Ovary (tissue), 9 donors: ENCODE measurements around the gene UNC93A. TPM values are rescaled to one million over a fixed set of nuclear protein-coding genes. Genes with fewer than 3 reads are reported as not detected.
"Not testable (repeated sequence)": the region's sequence is repeated elsewhere in the genome, so short reads cannot be mapped to it uniquely, and the experiment has no call there.

Source experiments
- DNase-seq, 5 donors: peaks; one replicate each; pipeline ENCODE4 v3.0.0-alpha.2; 2019 to 2020
- H3K27ac ChIP-seq, 2 donors: fragments of 200-600 bp; one replicate each; pipeline versions ENCODE4 v1.5.1 to v1.8.0; 2019 to 2022
- H3K27me3 ChIP-seq: fragments of 200-600 bp; one replicate; pipeline ENCODE4 v1.8.0; 2022
- H3K36me3 ChIP-seq: fragments of 200-600 bp; sonication (generic); one replicate; pipeline ENCODE4 v1.5.1; 2019
- H3K4me1 ChIP-seq: one replicate; pipeline ENCODE4 v1.8.1; 2013; ENCODE audit warnings: mild to moderate bottlenecking, moderate library complexity; ENCODE audit not compliant: insufficient read depth
- H3K4me3 ChIP-seq: fragments of 200-600 bp; sonication (generic); one replicate; pipeline ENCODE4 v1.5.1; 2017
- H3K9me3 ChIP-seq, 2 donors: fragments of 200-600 bp in 1 of 2; sonication (generic) in 1 of 2; one replicate each; pipeline versions ENCODE4 v1.5.1 to v1.8.1; 2013 to 2019; ENCODE audit warnings: mild to moderate bottlenecking in 1 of 2, moderate library complexity in 1 of 2
- CTCF ChIP-seq, 3 donors: fragments of 450-650 bp in 2 of 3; fragments of 200-600 bp in 1 of 3; IDR thresholded peaks; one replicate each; pipeline versions ENCODE4 v1.5.1 to v1.8.0; 2016 to 2022; ENCODE audit warnings: antibody characterized with exemption in 3 of 3, mild to moderate bottlenecking in 1 of 3
- EP300 ChIP-seq: sonication (generic); formaldehyde crosslinking; IDR thresholded peaks from one replicate; pipeline ENCODE4 v1.6.1; 2017; ENCODE audit warnings: antibody characterized with exemption
- POLR2A ChIP-seq: fragments of 450-650 bp; IDR thresholded peaks from one replicate; pipeline ENCODE4 v1.6.1; 2017; ENCODE audit warnings: antibody characterized with exemption, mild to moderate bottlenecking, moderate library complexity
- WGBS, 3 donors: extraction: QIAGEN DNeasy Blood & Tissue Kit in 1 of 3; methylation state at CpG; one replicate each; pipeline versions ENCODE4 v1.1.5 to v1.1.7; 2013 to 2017; 5-methylcytosine and 5-hydroxymethylcytosine counted together
- intact Hi-C, 4 donors: fragments of 100-400 bp; cut with DNase I; formaldehyde crosslinking; loops; one replicate each; pipeline versions ENCODE4 v1.11.0 to v1.15.1; 2022 to 2023
- polyA plus RNA-seq, 2 donors: library from polyadenylated mRNA; stranded (reverse); fragments of 200-250 nt in 1 of 2; fragments of 350-450 nt in 1 of 2; fragmentation: Illumina TruSeq in 1 of 2; extraction: RNeasy Lipid Tissue Mini Kit (QIAGEN cat#74804) in 1 of 2; gene quantifications; one replicate each; pipeline ENCODE4 v1.2.3, GENCODE V29; 2013 to 2014
- total RNA-seq, 7 donors: library from RNA; depleted of rRNA in 2 of 7; stranded (reverse); fragments of >200 nt in 2 of 7; fragmentation: NEBNext Ultra II Directional in 3 of 7; extraction: Animal tissue kit (Norgen Biotek cat#: 25700) in 3 of 7; gene quantifications; one replicate each; pipeline versions ENCODE4 v1.1.0 to v1.2.4, GENCODE V29; 2016 to 2023
- donor health status: DM: no; HTN: no; CAD: no; lungs with moderate emphysema.
- donor health status: DM: no; HTN: no; CAD: no.
- donor health status: Bipolar disorder and iron deficiency.
- donor health status: DM: yes; HTN: yes; CAD: no.
- donor health status: DM: no; HTN: no; CAD: no.
- donor health status: DM: yes; HTN: yes; CAD: no.

Gene UNC93A
- total and polyA plus RNA-seq, 9 donors: 0.41 to 0.92 (median 0.42) TPM; not detected in 6

- H3K4me1 ChIP-seq: no peaks in the 10 kb centered on the region
- no peak overlapping the region for H3K4me3 ChIP-seq
- no peaks in the 10 kb centered on the region for H3K36me3 ChIP-seq
- H3K9me3 ChIP-seq: no peaks in the 10 kb centered on the region
- H3K27ac ChIP-seq: no peak overlapping the region
- no peaks in the 10 kb centered on the region for H3K27me3 ChIP-seq
- TF ChIP-seq CTCF (IDR thresholded peaks at IDR 0.05) (no peak), POLR2A (no peak), EP300 (no peak)
- intact Hi-C loops: no loop called here
- 71 to 84% (median 72%) methylated on average over 13 of the region's 13 CpGs for WGBS, 3 donors
- DNase-seq: no peak
Observed at GRCh38 chr6:167276772-167277533, 14.2 kb upstream of the UNC93A start.

GRCh38 chr6:167278173-167278940, 12.8 kb upstream of the UNC93A start:
- H3K27ac ChIP-seq, H3K4me3 ChIP-seq, H3K36me3 ChIP-seq, H3K27me3 ChIP-seq, H3K4me1 ChIP-seq, H3K9me3 ChIP-seq, intact Hi-C loops, DNase-seq: not testable (repeated sequence)
- 79 to 87% (median 82%) methylated on average over 13 to 16 of the region's 16 CpGs for WGBS, 3 donors

- no peaks in the 10 kb centered on the region for H3K27me3 ChIP-seq
- H3K36me3 ChIP-seq: no peaks in the 10 kb centered on the region
- no peak overlapping the region for H3K27ac ChIP-seq
- no peaks in the 10 kb centered on the region for H3K9me3 ChIP-seq
- intact Hi-C loops: no loop called here
- no peaks in the 10 kb centered on the region for H3K4me1 ChIP-seq
- DNase-seq: no peak
- 74 to 87% (median 82%) methylated on average over 3 of the region's 3 CpGs for WGBS, 3 donors
- no peak overlapping the region for H3K4me3 ChIP-seq
- TF ChIP-seq POLR2A (no peak), CTCF (IDR thresholded peaks at IDR 0.05) (no peak), EP300 (no peak)
Observed at GRCh38 chr6:167279766-167280446, 11.2 kb upstream of the UNC93A start.

- H3K27ac ChIP-seq, H3K4me3 ChIP-seq, H3K4me1 ChIP-seq, H3K27me3 ChIP-seq, DNase-seq, H3K36me3 ChIP-seq, H3K9me3 ChIP-seq, intact Hi-C loops: not testable (repeated sequence)
- WGBS, 3 donors: 69% methylated on average over 5 of the region's 5 CpGs
Observed at GRCh38 chr6:167280466-167280865, 10.6 kb upstream of the UNC93A start.

- no peaks in the 10 kb centered on the region for H3K27me3 ChIP-seq
- no peak overlapping the region for H3K27ac ChIP-seq
- intact Hi-C loops: no loop called here
- no peak overlapping the region for H3K4me3 ChIP-seq
- DNase-seq: no peak
- no peaks in the 10 kb centered on the region for H3K4me1 ChIP-seq
- TF ChIP-seq EP300 (no peak), POLR2A (no peak), CTCF (IDR thresholded peaks at IDR 0.05) (no peak)
- H3K9me3 ChIP-seq: no peaks in the 10 kb centered on the region
- H3K36me3 ChIP-seq: no peaks in the 10 kb centered on the region
Observed at GRCh38 chr6:167282165-167282564, 8.9 kb upstream of the UNC93A start.

- H3K27ac ChIP-seq, H3K36me3 ChIP-seq, intact Hi-C loops, H3K27me3 ChIP-seq, H3K9me3 ChIP-seq, DNase-seq, H3K4me3 ChIP-seq, H3K4me1 ChIP-seq: not testable (repeated sequence)
- WGBS, 3 donors: 91 to 94% (median 93%) methylated on average over 9 to 12 of the region's 13 CpGs
Observed at GRCh38 chr6:167284565-167284964, 6.5 kb upstream of the UNC93A start.
